K562 (cell line): Measurements from ENCODE around the gene RNLS. TPM values are rescaled to one million over a fixed set of nuclear protein-coding genes. Genes with fewer than 3 reads are reported as not detected.

Experiments
- ATAC-seq: fragments of 200-7000 bp; cut with Tn5 transposase; 3 replicates; pipeline ENCODE4 v1.9.1; 2020; ENCODE audit warnings: moderate library complexity
- BruUV-seq: library from RNA; stranded (reverse); fragments of 400-500 nt; replicated peaks from 2 replicates; lab custom pipeline; 2021; lab: Mats Ljungman, UMichigan
- CTCF ChIA-PET: fragments of 300-600 bp; formaldehyde crosslinking; extraction: SDS; loops from one replicate; lab custom pipeline; 2021; ENCODE audit warnings: low intra/inter-chr PET ratio; lab: Yijun Ruan, JAX
- POLR2A ChIA-PET: fragments of 300-600, 350-650 bp; sonication (Branson Sonifier 250); formaldehyde crosslinking; extraction: SDS; loops from one replicate; lab custom pipeline; 2021; ENCODE audit warnings: antibody characterized with exemption, inconsistent platforms; lab: Yijun Ruan, JAX
- DNase-seq, 4 experiments: peaks; one replicate each; pipeline versions ENCODE4 v3.0.0 to v3.0.0-alpha.2; 2011 to 2018; ENCODE audit warnings: low spot score in 3 of 4, mixed read lengths in 3 of 4; ENCODE audit errors: extremely low read depth in 1 of 4
- FAIRE-seq: peaks from 2 replicates; lab custom pipeline; 2011; peaks lifted over from hg19 to GRCh38; lab: Jason Lieb, UNC
- H2AFZ ChIP-seq: 2 replicates; pipeline ENCODE4 v1.6.0; 2011; ENCODE audit warnings: low read depth, low read length, control low read depth, inconsistent platforms
- H3K27ac ChIP-seq: fragments of 200-600 bp; 3 replicates; pipeline ENCODE4 v1.8.0; 2011; ENCODE audit warnings: low read depth, mild to moderate bottlenecking, control low read depth, inconsistent platforms, low read length, moderate library complexity, mixed read lengths; ENCODE audit errors: extremely low read depth
- H3K27me3 ChIP-seq, 2 experiments: fragments of 300-600 bp in 1 of 2; 2 replicates in 1 of 2; 3 replicates in 1 of 2; pipeline versions ENCODE4 v1.6.0 to v1.8.0; 2011; ENCODE audit warnings: inconsistent platforms in 2 of 2, low read length in 2 of 2, mild to moderate bottlenecking in 1 of 2, mixed read lengths in 1 of 2, moderate library complexity in 1 of 2; ENCODE audit not compliant: control insufficient read depth in 2 of 2, insufficient read depth in 2 of 2
- H3K36me3 ChIP-seq: fragments of 300-600 bp; 3 replicates; pipeline ENCODE4 v1.8.0; 2011; ENCODE audit warnings: mild to moderate bottlenecking, low read length, inconsistent platforms; ENCODE audit not compliant: control insufficient read depth, insufficient read depth
- H3K4me1 ChIP-seq, 2 experiments: fragments of 200-600 bp in 1 of 2; replicated peaks in 1 of 2; 2 replicates in 1 of 2; 3 replicates in 1 of 2; pipeline versions ENCODE4 v1.5.1 to v1.8.0; 2011; ENCODE audit warnings: inconsistent platforms in 2 of 2, low read length in 2 of 2, mild to moderate bottlenecking in 1 of 2, mixed read lengths in 1 of 2, moderate library complexity in 1 of 2; ENCODE audit not compliant: control insufficient read depth in 2 of 2, insufficient read depth in 2 of 2
- H3K4me2 ChIP-seq: 2 replicates; pipeline ENCODE4 v1.6.1; 2011; ENCODE audit warnings: low read length, control low read depth, inconsistent platforms, mixed read lengths; ENCODE audit not compliant: insufficient read depth
- H3K4me3 ChIP-seq: fragments of 200-600 bp; sonication (generic), shearing (Covaris generic); 2 replicates; pipeline ENCODE4 v1.5.1; 2016; ENCODE audit warnings: control low read depth, inconsistent platforms
- H3K79me2 ChIP-seq: fragments of 200-600 bp; 3 replicates; pipeline ENCODE4 v1.8.0; 2011; ENCODE audit warnings: low read length, inconsistent platforms; ENCODE audit not compliant: control insufficient read depth, insufficient read depth
- H3K9ac ChIP-seq, 2 experiments: 2 replicates each; pipeline versions ENCODE4 v1.6.0 to v1.6.1; 2011; ENCODE audit warnings: low read depth in 2 of 2, low read length in 2 of 2, control low read depth in 1 of 2, inconsistent platforms in 1 of 2, mild to moderate bottlenecking in 1 of 2, mixed read lengths in 1 of 2; ENCODE audit not compliant: insufficient read depth in 1 of 2
- H3K9me1 ChIP-seq: one replicate; pipeline ENCODE4 v1.6.0; 2011; ENCODE audit warnings: inconsistent platforms, mild to moderate bottlenecking, low read length, moderate library complexity; ENCODE audit not compliant: control insufficient read depth, insufficient read depth
- H3K9me3 ChIP-seq: replicated peaks from 2 replicates; pipeline ENCODE4 v1.5.1; 2011; ENCODE audit warnings: low read depth, low read length, inconsistent platforms; ENCODE audit not compliant: control insufficient read depth, insufficient read depth
- H4K20me1 ChIP-seq: replicated peaks from 2 replicates; pipeline ENCODE4 v1.6.1; 2011; ENCODE audit warnings: low read length, inconsistent platforms, mixed read lengths; ENCODE audit not compliant: control insufficient read depth, insufficient read depth
- BCOR ChIP-seq: fragments of 450-650 bp; IDR thresholded peaks from 2 replicates; pipeline ENCODE4 v1.6.1; 2016
- CREB3L1 ChIP-seq: fragments of 450-650 bp; IDR thresholded peaks from 2 replicates; pipeline ENCODE4 v1.6.1; 2014; ENCODE audit warnings: low read depth, mild to moderate bottlenecking, moderate library complexity, borderline replicate concordance
- ETV5 ChIP-seq: sonication (generic); formaldehyde crosslinking; IDR thresholded peaks from 2 replicates; pipeline ENCODE4 v1.4.0; 2020; ENCODE audit warnings: low read depth, mild to moderate bottlenecking, missing genetic modification reagents
- HDAC1 ChIP-seq, 2 experiments: fragments of 450-650 bp; IDR thresholded peaks; 2 replicates each; pipeline ENCODE4 v1.6.1; 2016 to 2017; ENCODE audit warnings: inconsistent platforms in 1 of 2, mild to moderate bottlenecking in 1 of 2, moderate library complexity in 1 of 2
- MBD1 ChIP-seq: fragments of 250-450 bp; sonication (Bioruptor Pico); IDR thresholded peaks from 2 replicates; pipeline ENCODE4 v1.8.0; 2022; ENCODE audit warnings: inconsistent platforms
- MLX ChIP-seq, 2 experiments: fragments of 450-650 bp in 1 of 2; sonication (generic) in 1 of 2; formaldehyde crosslinking; conservative IDR thresholded peaks; 2 replicates each; pipeline versions ENCODE4 v1.4.0 to v1.8.1; 2020 to 2022; ENCODE audit warnings: mild to moderate bottlenecking in 1 of 2, missing genetic modification reagents in 1 of 2
- NFYB ChIP-seq: IDR thresholded peaks from 2 replicates; pipeline ENCODE4 v1.6.1; 2011; ENCODE audit warnings: mild to moderate bottlenecking, moderate library complexity; ENCODE audit not compliant: insufficient read length; ENCODE audit errors: extremely low read depth
- PATZ1 ChIP-seq: fragments of 250-450 bp; sonication (Bioruptor Pico); IDR thresholded peaks from 2 replicates; pipeline ENCODE4 v1.5.0; 2020; ENCODE audit warnings: mild to moderate bottlenecking, borderline replicate concordance
- POLR2AphosphoS5 ChIP-seq: IDR thresholded peaks from 2 replicates; pipeline ENCODE4 v1.6.1; 2011; ENCODE audit warnings: mild to moderate bottlenecking, low read depth, low read length, moderate library complexity; ENCODE audit not compliant: control insufficient read depth, insufficient read depth
- STAT6 ChIP-seq: sonication (generic); formaldehyde crosslinking; IDR thresholded peaks from 2 replicates; pipeline ENCODE4 v1.8.1; 2023; ENCODE audit warnings: mild to moderate bottlenecking, missing genetic modification reagents
- USF2 ChIP-seq: sonication (generic); formaldehyde crosslinking; IDR thresholded peaks from 2 replicates; pipeline ENCODE4 v1.5.0; 2020; ENCODE audit warnings: missing genetic modification reagents
- ZNF134 ChIP-seq: fragments of 250-450 bp; sonication (Bioruptor Pico); conservative IDR thresholded peaks from 2 replicates; pipeline ENCODE4 v1.4.0; 2020
- WGBS: fragments of 100-300 bp; shearing (Covaris generic); methylation state at CpG from one replicate; pipeline ENCODE4 v1.1.6; 2016; ENCODE audit warnings: low coverage, mixed read lengths; ENCODE audit not compliant: insufficient coverage; ENCODE audit errors: missing lambda C conversion rate; 5-methylcytosine and 5-hydroxymethylcytosine counted together
- in situ Hi-C: fragments of 300-500 bp; cut with MboI; formaldehyde crosslinking; loops from 4 replicates; pipeline ENCODE4 v1.15.0; 2018; ENCODE audit warnings: inconsistent platforms, mixed read lengths
- intact Hi-C: fragments of 100-400 bp; cut with micrococcal nuclease; formaldehyde crosslinking; loops from 2 replicates; pipeline ENCODE4 v1.14.2; 2022
- polyA plus RNA-seq, 8 experiments: library from polyadenylated mRNA; depleted of rRNA in 4 of 8; stranded (reverse) in 5 of 8; unstranded in 3 of 8; fragments of >200 nt; fragmentation: Nextera tagmentation in 2 of 8; fragmentation: Illumina TruSeq in 1 of 8; extraction: Ambion mirVana in 2 of 8; extraction: Trizol in 1 of 8; gene quantifications; 2 replicates each; pipeline versions ENCODE4 v1.2.1 to v1.2.3, GENCODE V29; 2011 to 2014; ENCODE audit warnings: inconsistent platforms in 1 of 8, missing spikeins in 1 of 8
- total RNA-seq, 7 experiments: library from RNA; depleted of rRNA in 6 of 7; stranded (reverse); fragments of >200 nt in 6 of 7; fragmentation: Illumina TruSeq in 2 of 7; extraction: Trizol in 2 of 7; gene quantifications; 2 replicates each; pipeline versions ENCODE4 v1.2.1 to v1.2.3, GENCODE V29; 2011 to 2021; ENCODE audit warnings: low replicate concordance in 1 of 7

RNLS gene
- total and polyA plus RNA-seq, 9 of the 15 experiments (the other 6 are each of a cell fraction or from before 2014, with no cell fraction given): 0.14 to 0.72 (median 0.41) TPM; not detected in 3

- Histone ChIP-seq H3K9ac (no peak overlapping the region), H4K20me1 (no peaks in the 10 kb centered on the region), H3K27ac (no peak overlapping the region), H2AFZ (no peak overlapping the region), H3K9me3 (no peaks in the 10 kb centered on the region), H3K4me3 (no peak overlapping the region), H3K79me2 (no peaks in the 10 kb centered on the region), H3K9me1 (no peaks in the 10 kb centered on the region), H3K27me3 (no peaks in the 10 kb centered on the region), H3K4me2 (no peak overlapping the region), H3K36me3 (no peaks in the 10 kb centered on the region), H3K4me1 (no peaks in the 10 kb centered on the region)
- POLR2A ChIA-PET: no interaction called here
- DNase-seq (no peak), FAIRE-seq (no peak), ATAC-seq (no peak)
- intact Hi-C loops: no loop called here
- in situ Hi-C loops: no loop called here
- CTCF ChIA-PET: no interaction called here
- 0% methylated on average over 2 of the region's 2 CpGs for WGBS
- BruUV-seq: no TSS peak
- TF ChIP-seq CREB3L1 (no peak), ZNF134 (CRISPR knock-in tag) (no peak), NFYB (no peak), POLR2AphosphoS5 (no peak), MLX (CRISPR knock-in tag; conservative IDR thresholded peaks at IDR 0.05) (no peak), MBD1 (CRISPR knock-in tag) (no peak), BCOR (no peak), ETV5 (no peak), HDAC1 (IDR thresholded peaks at IDR 0.05) (no peak), PATZ1 (CRISPR knock-in tag) (no peak), STAT6 (no peak), USF2 (CRISPR knock-in tag) (no peak)
These were observed 100.9 kb downstream of the RNLS start for GRCh38 chr10:88482220-88482619.
